GM12878 (cell line): ENCODE data around the gene PRCD. TPM values are rescaled to one million over a fixed set of nuclear protein-coding genes. Genes with fewer than 3 reads are reported as not detected.

Experiments
- ATAC-seq: fragments of 200-7000 bp; cut with Tn5 transposase; 3 replicates; pipeline ENCODE4 v1.9.1; 2020; ENCODE audit warnings: mild to moderate bottlenecking, moderate library complexity
- BruUV-seq: library from RNA; stranded (reverse); fragments of 400-500 nt; replicated peaks from 2 replicates; lab custom pipeline; 2021; lab: Mats Ljungman, UMichigan
- CTCF ChIA-PET: fragments of 300-600 bp; sonication (Branson Sonifier 250); formaldehyde crosslinking; extraction: SDS; loops from one replicate; lab custom pipeline; 2021; ENCODE audit warnings: inconsistent platforms; lab: Yijun Ruan, JAX
- POLR2A ChIA-PET: fragments of 350-600 bp; formaldehyde crosslinking; extraction: SDS; loops from one replicate; lab custom pipeline; 2021; ENCODE audit warnings: inconsistent platforms; lab: Charles Lee
- RAD21 ChIA-PET: fragments of 300-600 bp; sonication (Branson Sonifier 250); formaldehyde crosslinking; loops from one replicate; lab custom pipeline; 2023; ENCODE audit warnings: antibody characterized with exemption; ENCODE audit not compliant: unreplicated experiment; lab: Charles Lee
- SMC1A ChIA-PET: fragments of 300-600 bp; sonication (Branson Sonifier 250); formaldehyde crosslinking; loops from one replicate; lab custom pipeline; 2023; ENCODE audit not compliant: unreplicated experiment, uncharacterized antibody; lab: Charles Lee
- DNase-seq: peaks from one replicate; pipeline ENCODE4 v3.0.0-alpha.2; 2011; ENCODE audit warnings: low read depth, low spot score
- FAIRE-seq: peaks from 3 replicates; lab custom pipeline; 2011; peaks lifted over from hg19 to GRCh38; lab: Jason Lieb, UNC
- H2AFZ ChIP-seq: 2 replicates; pipeline ENCODE4 v1.6.0; 2011; ENCODE audit warnings: low read depth, low read length, control low read depth; ENCODE audit not compliant: control insufficient read depth
- H3K27ac ChIP-seq: 2 replicates; pipeline ENCODE4 v1.5.1; 2011; ENCODE audit warnings: control low read depth; ENCODE audit not compliant: control insufficient read depth, insufficient read depth
- H3K27me3 ChIP-seq, 2 experiments: replicated peaks in 1 of 2; 2 replicates each; pipeline versions ENCODE4 v1.6.0 to v1.6.1; 2011; ENCODE audit warnings: low read length in 1 of 2; ENCODE audit not compliant: control insufficient read depth in 2 of 2, insufficient read depth in 2 of 2
- H3K36me3 ChIP-seq, 2 experiments: 2 replicates each; pipeline ENCODE4 v1.5.1; 2011; ENCODE audit warnings: low read length in 1 of 2; ENCODE audit not compliant: control insufficient read depth in 2 of 2, insufficient read depth in 2 of 2
- H3K4me1 ChIP-seq: 2 replicates; pipeline ENCODE4 v1.6.1; 2011; ENCODE audit warnings: mild to moderate bottlenecking, low read length, moderate library complexity, mixed read lengths; ENCODE audit not compliant: control insufficient read depth, insufficient read depth
- H3K4me2 ChIP-seq: 2 replicates; pipeline ENCODE4 v1.6.0; 2011; ENCODE audit warnings: control low read depth; ENCODE audit not compliant: control insufficient read depth, insufficient read depth
- H3K4me3 ChIP-seq: fragments of 200-600 bp; sonication (generic); 2 replicates; pipeline ENCODE4 v1.5.1; 2016
- H3K79me2 ChIP-seq: 2 replicates; pipeline ENCODE4 v1.6.0; 2011; ENCODE audit warnings: low read length; ENCODE audit not compliant: control insufficient read depth, insufficient read depth
- H3K9ac ChIP-seq: 2 replicates; pipeline ENCODE4 v1.8.0; 2011; ENCODE audit warnings: low read length, control low read depth, mixed read lengths; ENCODE audit not compliant: control insufficient read depth, insufficient read depth
- H3K9me3 ChIP-seq: replicated peaks from 3 replicates; pipeline ENCODE4 v1.5.1; 2011; ENCODE audit warnings: mild to moderate bottlenecking, low read length; ENCODE audit not compliant: control insufficient read depth, insufficient read depth
- H4K20me1 ChIP-seq: 2 replicates; pipeline ENCODE4 v1.6.0; 2011; ENCODE audit not compliant: control insufficient read depth, insufficient read depth
- E2F4 ChIP-seq: IDR thresholded peaks from 2 replicates; pipeline ENCODE4 v1.6.1; 2012; ENCODE audit warnings: low read depth, low read length, improper control_type of control experiment
- NFYA ChIP-seq: IDR thresholded peaks from 2 replicates; pipeline ENCODE4 v1.6.1; 2011; ENCODE audit warnings: low read depth, mild to moderate bottlenecking, low read length, improper control_type of control experiment, borderline replicate concordance
- NRF1 ChIP-seq: conservative IDR thresholded peaks from 2 replicates; pipeline ENCODE4 v1.6.1; 2011; ENCODE audit warnings: mild to moderate bottlenecking, low read depth, low read length, improper control_type of control experiment
- SIN3A ChIP-seq: IDR thresholded peaks from 2 replicates; pipeline ENCODE4 v1.6.1; 2012; ENCODE audit warnings: low read depth, low read length, improper control_type of control experiment
- SRF ChIP-seq, 2 experiments: IDR thresholded peaks; 2 replicates each; pipeline ENCODE4 v1.6.1; 2011; ENCODE audit warnings: low read depth in 2 of 2, low read length in 2 of 2, mild to moderate bottlenecking in 1 of 2, moderate library complexity in 1 of 2
- ZZZ3 ChIP-seq: IDR thresholded peaks from 2 replicates; pipeline ENCODE4 v1.6.1; 2011; ENCODE audit warnings: low read depth; ENCODE audit not compliant: control insufficient read depth, insufficient read length
- WGBS: methylation state at CpG from one replicate; pipeline ENCODE4 v1.1.6; 2016; ENCODE audit warnings: low lambda C conversion rate; ENCODE audit not compliant: insufficient replicate concordance, insufficient coverage; ENCODE audit errors: missing lambda C conversion rate; 5-methylcytosine and 5-hydroxymethylcytosine counted together
- in situ Hi-C: fragments of 300-500 bp; cut with MboI; formaldehyde crosslinking; loops from 9 replicates; pipeline ENCODE4 v1.14.3; 2018; ENCODE audit warnings: mixed read lengths
- intact Hi-C: fragments of 100-400 bp; cut with micrococcal nuclease; formaldehyde crosslinking; loops from one replicate; pipeline ENCODE4 v1.14.2; 2022; ENCODE audit not compliant: unreplicated experiment
- polyA plus RNA-seq, 11 experiments: library from polyadenylated mRNA; depleted of rRNA in 4 of 11; unstranded in 6 of 11; stranded (reverse) in 5 of 11; fragments of >200 nt; fragmentation: Nextera tagmentation in 4 of 11; fragmentation: Illumina TruSeq in 1 of 11; extraction: Ambion mirVana in 4 of 11; extraction: Trizol in 1 of 11; gene quantifications; 1 replicate in 1 of 11; 2 replicates in 10 of 11; pipeline versions ENCODE4 v1.2.1 to v1.2.3, GENCODE V29; 2011 to 2016; ENCODE audit warnings: inconsistent platforms in 2 of 11, missing spikeins in 2 of 11, low read depth in 1 of 11
- total RNA-seq, 4 experiments: library from RNA; depleted of rRNA in 3 of 4; stranded (reverse); fragments of >200 nt in 3 of 4; fragmentation: Illumina TruSeq in 1 of 4; extraction: Trizol in 1 of 4; gene quantifications; 2 replicates each; pipeline versions ENCODE4 v1.2.1 to v1.2.3, GENCODE V29; 2013 to 2021
- TF ChIP-seq, protein P1 (sequence below): fragments of 450-650 bp; IDR thresholded peaks from 2 replicates; pipeline ENCODE4 v1.6.1; 2016; ENCODE audit warnings: mild to moderate bottlenecking, moderate library complexity, borderline replicate concordance

PRCD gene
- total and polyA plus RNA-seq, 10 of the 15 experiments (the other 5 are each of a cell fraction or from before 2014, with no cell fraction given), result 0.18 to 0.95 (median 0.34) TPM; not detected in 4

GRCh38 chr17:76536511-76537287 lies 3.1 kb upstream of the PRCD start:
- no TSS peak for BruUV-seq
- CTCF ChIA-PET, result interaction anchor here (0.6 to 1.2 kb wide), 3 partner anchors 10 to 522 kb away, joined by 3 to 4 read pairs (median 3); no protein-coding TSS in a partner anchor
- no peak overlapping the region for H3K4me3 ChIP-seq
- SMC1A ChIA-PET, result interaction anchor here (1.0 kb wide), 2 partner anchors 9 to 14 kb away, joined by 3 to 5 read pairs; no protein-coding TSS in a partner anchor
- H3K27ac ChIP-seq, result no peak overlapping the region
- ATAC-seq (no peak), FAIRE-seq (no peak), DNase-seq (no peak)
- H3K79me2 ChIP-seq, result no peaks in the 10 kb centered on the region
- no peak for TF ChIP-seq SIN3A
- H3K4me2 ChIP-seq, result no peak overlapping the region
- WGBS, result 67% methylated on average over 25 of the region's 25 CpGs
- no peaks in the 10 kb centered on the region for H3K36me3 ChIP-seq
- H3K9me3 ChIP-seq, result no peaks in the 10 kb centered on the region
- POLR2A ChIA-PET, result no interaction called here
- no peaks in the 10 kb centered on the region for H4K20me1 ChIP-seq
- RAD21 ChIA-PET, result no interaction called here
- intact Hi-C loops, result no loop called here
- peaks cover 5 to 6% of the 10 kb centered on the region in 2 experiments for H3K27me3 ChIP-seq
- no peaks in the 10 kb centered on the region for H3K4me1 ChIP-seq
- H3K9ac ChIP-seq, result no peak overlapping the region
- in situ Hi-C loops, result no loop called here
- no peak overlapping the region for H2AFZ ChIP-seq

GRCh38 chr17:76537288-76537577 lies 2.6 kb upstream of the PRCD start:
- no TSS peak for BruUV-seq
- Histone ChIP-seq H3K4me3 (no peak overlapping the region), H3K27me3 (peaks cover 5 to 6% of the 10 kb centered on the region in 2 experiments), H3K36me3 (no peaks in the 10 kb centered on the region), H3K27ac (no peak overlapping the region), H2AFZ (no peak overlapping the region), H3K79me2 (no peaks in the 10 kb centered on the region), H3K9ac (no peak overlapping the region), H3K4me1 (no peaks in the 10 kb centered on the region), H3K9me3 (no peaks in the 10 kb centered on the region), H4K20me1 (no peaks in the 10 kb centered on the region), H3K4me2 (no peak overlapping the region)
- ChIA-PET RAD21 (no interaction called here), POLR2A (no interaction called here), SMC1A (no interaction called here), CTCF (no interaction called here)
- 28% methylated on average over 14 of the region's 26 CpGs for WGBS
- intact Hi-C loops (no loop called here), in situ Hi-C loops (no loop called here)
- ATAC-seq, result no peak
- FAIRE-seq, result no peak
- no peak for DNase-seq
- TF ChIP-seq NFYA (no peak), NRF1 (no peak), SRF (IDR thresholded peaks at IDR 0.05; ENCODE audit: low read depth in 2 of 2, low read length in 2 of 2) (no peak), ZZZ3 (no peak), E2F4 (no peak)
- TF ChIP-seq, protein P1, sequence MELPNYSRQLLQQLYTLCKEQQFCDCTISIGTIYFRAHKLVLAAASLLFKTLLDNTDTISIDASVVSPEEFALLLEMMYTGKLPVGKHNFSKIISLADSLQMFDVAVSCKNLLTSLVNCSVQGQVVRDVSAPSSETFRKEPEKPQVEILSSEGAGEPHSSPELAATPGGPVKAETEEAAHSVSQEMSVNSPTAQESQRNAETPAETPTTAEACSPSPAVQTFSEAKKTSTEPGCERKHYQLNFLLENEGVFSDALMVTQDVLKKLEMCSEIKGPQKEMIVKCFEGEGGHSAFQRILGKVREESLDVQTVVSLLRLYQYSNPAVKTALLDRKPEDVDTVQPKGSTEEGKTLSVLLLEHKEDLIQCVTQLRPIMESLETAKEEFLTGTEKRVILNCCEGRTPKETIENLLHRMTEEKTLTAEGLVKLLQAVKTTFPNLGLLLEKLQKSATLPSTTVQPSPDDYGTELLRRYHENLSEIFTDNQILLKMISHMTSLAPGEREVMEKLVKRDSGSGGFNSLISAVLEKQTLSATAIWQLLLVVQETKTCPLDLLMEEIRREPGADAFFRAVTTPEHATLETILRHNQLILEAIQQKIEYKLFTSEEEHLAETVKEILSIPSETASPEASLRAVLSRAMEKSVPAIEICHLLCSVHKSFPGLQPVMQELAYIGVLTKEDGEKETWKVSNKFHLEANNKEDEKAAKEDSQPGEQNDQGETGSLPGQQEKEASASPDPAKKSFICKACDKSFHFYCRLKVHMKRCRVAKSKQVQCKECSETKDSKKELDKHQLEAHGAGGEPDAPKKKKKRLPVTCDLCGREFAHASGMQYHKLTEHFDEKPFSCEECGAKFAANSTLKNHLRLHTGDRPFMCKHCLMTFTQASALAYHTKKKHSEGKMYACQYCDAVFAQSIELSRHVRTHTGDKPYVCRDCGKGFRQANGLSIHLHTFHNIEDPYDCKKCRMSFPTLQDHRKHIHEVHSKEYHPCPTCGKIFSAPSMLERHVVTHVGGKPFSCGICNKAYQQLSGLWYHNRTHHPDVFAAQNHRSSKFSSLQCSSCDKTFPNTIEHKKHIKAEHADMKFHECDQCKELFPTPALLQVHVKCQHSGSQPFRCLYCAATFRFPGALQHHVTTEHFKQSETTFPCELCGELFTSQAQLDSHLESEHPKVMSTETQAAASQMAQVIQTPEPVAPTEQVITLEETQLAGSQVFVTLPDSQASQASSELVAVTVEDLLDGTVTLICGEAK, result no peak
